ENCODE results near the gene SLC25A41.

SLC25A41 gene

GRCh38 chr19:6460099-6460884 lies 26.7 kb upstream of the SLC25A41 start:
- Histone ChIP-seq H3K27ac (peak overlapping the region; percentile 64 to 73), H3K27me3 (peaks cover 0 to 24% of the 10 kb centered on the region in 2 donors), H3K4me3 (peak overlapping the region; percentile 65 to 72), H3K4me1 (peaks cover 0 to 33% (median 18%) of the 10 kb centered on the region in 4 donors), H3K9me3 (no peaks in the 10 kb centered on the region), H3K36me3 (peaks cover 0 to 20% (median 15%) of the 10 kb centered on the region in 3 donors)
- DNase-seq, result peak; percentile 97
- TF ChIP-seq, protein P1, sequence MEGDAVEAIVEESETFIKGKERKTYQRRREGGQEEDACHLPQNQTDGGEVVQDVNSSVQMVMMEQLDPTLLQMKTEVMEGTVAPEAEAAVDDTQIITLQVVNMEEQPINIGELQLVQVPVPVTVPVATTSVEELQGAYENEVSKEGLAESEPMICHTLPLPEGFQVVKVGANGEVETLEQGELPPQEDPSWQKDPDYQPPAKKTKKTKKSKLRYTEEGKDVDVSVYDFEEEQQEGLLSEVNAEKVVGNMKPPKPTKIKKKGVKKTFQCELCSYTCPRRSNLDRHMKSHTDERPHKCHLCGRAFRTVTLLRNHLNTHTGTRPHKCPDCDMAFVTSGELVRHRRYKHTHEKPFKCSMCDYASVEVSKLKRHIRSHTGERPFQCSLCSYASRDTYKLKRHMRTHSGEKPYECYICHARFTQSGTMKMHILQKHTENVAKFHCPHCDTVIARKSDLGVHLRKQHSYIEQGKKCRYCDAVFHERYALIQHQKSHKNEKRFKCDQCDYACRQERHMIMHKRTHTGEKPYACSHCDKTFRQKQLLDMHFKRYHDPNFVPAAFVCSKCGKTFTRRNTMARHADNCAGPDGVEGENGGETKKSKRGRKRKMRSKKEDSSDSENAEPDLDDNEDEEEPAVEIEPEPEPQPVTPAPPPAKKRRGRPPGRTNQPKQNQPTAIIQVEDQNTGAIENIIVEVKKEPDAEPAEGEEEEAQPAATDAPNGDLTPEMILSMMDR (IDR thresholded peaks at IDR 0.05), result peak; percentile 44 to 51
- intact Hi-C loops (cut with DNase I; ENCODE audit: low total_unique reads), result no loop called here

DNA sequence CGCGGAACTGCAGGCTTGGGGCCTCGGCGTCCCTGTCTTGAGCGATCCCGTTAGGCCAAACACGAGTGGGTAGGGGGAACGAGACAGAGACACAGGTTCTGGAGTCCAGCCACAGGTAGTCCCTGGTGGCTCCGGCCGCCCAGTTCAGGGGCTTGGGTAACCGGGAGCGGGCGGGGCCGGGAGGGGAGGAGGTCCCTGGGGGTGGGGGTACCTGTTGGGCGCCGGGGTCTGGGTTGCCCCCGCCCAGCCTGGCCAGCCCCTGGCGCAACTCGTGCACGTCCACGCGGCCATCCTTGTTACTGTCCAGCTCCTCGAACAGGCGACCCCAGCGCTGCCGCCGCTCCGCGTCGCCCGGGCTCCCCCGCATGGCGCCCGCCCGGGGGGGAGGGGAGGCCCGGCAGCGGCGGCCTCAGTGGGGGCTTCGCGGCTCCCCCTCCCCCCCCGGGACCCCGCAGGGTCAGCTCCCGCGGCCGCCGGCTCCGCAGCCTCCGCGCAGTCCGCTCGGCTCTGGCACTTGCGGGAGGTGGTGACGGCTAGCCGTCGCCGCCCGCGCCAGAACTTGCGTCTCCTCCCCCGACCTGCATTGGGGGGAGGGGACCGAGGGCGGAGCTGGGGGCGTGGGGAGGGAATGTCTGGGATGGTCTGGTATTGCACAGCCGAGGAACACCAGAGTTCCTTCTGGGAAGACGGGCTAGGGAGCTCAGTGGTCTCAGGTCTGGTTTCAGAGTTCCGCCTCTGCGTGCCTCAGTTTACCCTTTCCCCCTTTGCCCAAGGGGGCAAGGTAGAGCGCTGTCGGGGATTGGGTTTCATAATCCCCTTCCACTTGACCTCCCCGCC lies 25.9 kb upstream of the SLC25A41 start, which contains the start of gene SLC25A23:
TSS of gene SLC25A23 (minus strand) at position 531 of the 837 bp plus-strand sequence. CDS start at position 367, 164 bp downstream.
- peaks cover 0 to 16% of the 10 kb centered on the region in 2 donors for H3K27me3 ChIP-seq
- H3K9me3 ChIP-seq, result peaks cover 0 to 2% (median 1%) of the 10 kb centered on the region in 3 donors
- H3K36me3 ChIP-seq, result peaks cover 6 to 28% (median 24%) of the 10 kb centered on the region in 3 donors
- peak; percentile 42 to 83 for DNase-seq
- H3K4me3 ChIP-seq, result peak within 1 kb of the TSS; percentile 65 to 72
- TF ChIP-seq, protein P1 (IDR thresholded peaks at IDR 0.05), result no peak
- intact Hi-C loops (cut with DNase I; ENCODE audit: low total_unique reads), result no loop called here
- peak within 1 kb of the TSS; percentile 64 to 73 for H3K27ac ChIP-seq
- H3K4me1 ChIP-seq, result peaks cover 0 to 31% (median 18%) of the 10 kb centered on the region in 4 donors

DNA sequence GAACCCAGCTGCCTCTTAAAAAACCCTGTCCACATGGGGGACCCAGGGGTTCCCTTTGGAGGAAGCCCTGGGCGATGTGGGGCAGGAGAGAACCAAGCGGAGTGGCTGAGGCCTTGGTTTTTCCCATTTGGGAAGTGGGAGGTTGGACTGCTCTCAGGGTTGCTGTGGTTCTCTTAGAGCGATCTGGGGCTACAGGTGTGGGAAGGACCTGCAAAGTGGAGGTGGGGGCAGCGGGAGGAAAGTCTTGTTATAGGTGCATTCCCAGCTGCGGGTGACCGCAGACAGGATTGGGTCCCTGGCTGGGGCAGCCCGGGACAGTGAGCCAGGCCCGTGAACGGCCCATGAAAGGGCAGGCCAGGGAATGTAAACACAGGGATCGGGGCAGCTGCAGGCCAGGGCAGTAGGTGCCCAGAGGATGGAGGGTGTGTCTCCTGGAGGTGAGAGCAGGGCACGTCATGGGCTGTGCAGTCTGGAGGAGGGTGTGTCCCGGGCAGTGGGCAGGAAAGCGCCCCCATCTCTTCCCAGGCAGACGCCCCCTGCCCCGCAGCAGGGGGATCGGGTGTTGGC lies 25.2 kb upstream of the SLC25A41 start:
- peak overlapping the region; percentile 65 to 72 for H3K4me3 ChIP-seq
- intact Hi-C loops (cut with DNase I; ENCODE audit: low total_unique reads), result no loop called here
- peak overlapping the region; percentile 64 to 73 for H3K27ac ChIP-seq
- DNase-seq, result peak in 1 of 2 donors; percentile 67
- H3K27me3 ChIP-seq, result peaks cover 0 to 9% of the 10 kb centered on the region in 2 donors
- H3K4me1 ChIP-seq, result peaks cover 0 to 24% (median 14%) of the 10 kb centered on the region in 4 donors
- peaks cover 14 to 35% (median 31%) of the 10 kb centered on the region in 3 donors for H3K36me3 ChIP-seq
- H3K9me3 ChIP-seq, result peaks cover 0 to 9% (median 8%) of the 10 kb centered on the region in 3 donors
- TF ChIP-seq, protein P1 (IDR thresholded peaks at IDR 0.05), result no peak

DNA sequence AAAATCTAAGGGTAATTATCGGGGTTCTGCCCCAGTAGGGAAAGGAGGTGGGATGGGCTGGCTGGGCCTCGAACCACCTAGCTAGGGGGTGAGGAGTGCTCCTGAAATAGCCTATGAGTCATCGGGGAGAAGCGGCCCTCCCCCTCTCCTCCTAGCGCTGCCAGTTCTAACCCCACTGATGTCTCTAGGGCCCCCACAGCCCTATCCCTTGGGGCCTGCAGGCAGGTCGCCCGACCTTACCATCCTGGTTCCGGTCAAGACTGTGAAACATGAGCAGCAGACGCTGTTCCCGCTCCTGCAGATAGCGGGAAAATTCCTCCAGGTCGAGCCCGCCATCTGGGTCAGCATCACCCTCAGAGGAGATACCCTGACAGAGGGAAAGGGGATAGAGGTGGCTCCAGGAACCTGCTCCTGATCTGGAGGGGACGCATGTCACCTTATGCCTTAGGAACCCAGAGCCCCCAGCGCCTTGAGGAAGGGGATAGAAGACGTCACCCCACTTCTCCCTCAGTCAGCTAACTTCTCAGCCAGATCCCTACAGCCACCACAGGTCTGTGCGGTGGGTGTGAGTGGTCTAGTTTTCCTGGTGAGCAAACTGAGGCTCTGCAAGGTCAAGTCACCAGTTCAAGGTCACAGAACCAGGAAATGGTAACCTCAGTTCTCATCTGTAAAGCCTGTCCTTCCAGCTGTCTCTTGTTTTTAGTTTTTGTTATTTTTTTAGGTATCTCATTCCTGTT lies 24.6 kb upstream of the SLC25A41 start:
- Histone ChIP-seq H3K4me3 (peak overlapping the region in 1 of 2 donors; percentile 72), H3K9me3 (peaks cover 0 to 12% (median 11%) of the 10 kb centered on the region in 3 donors), H3K27me3 (peaks cover 0 to 3% of the 10 kb centered on the region in 2 donors), H3K4me1 (peaks cover 0 to 23% (median 14%) of the 10 kb centered on the region in 4 donors), H3K27ac (peak overlapping the region; percentile 13 to 73), H3K36me3 (peaks cover 20 to 42% (median 37%) of the 10 kb centered on the region in 3 donors)
- no peak for DNase-seq
- TF ChIP-seq, protein P1 (IDR thresholded peaks at IDR 0.05), result no peak
- intact Hi-C loops (cut with DNase I; ENCODE audit: low total_unique reads), result no loop called here

Data from tibial artery (tissue), 4 donors.